CD4-positive, alpha-beta T cell treated with Interferon gamma for 1 hour (primary cell): ENCODE data around the gene C22orf39.

Experiments used
- DNase-seq: peaks from one replicate; pipeline ENCODE4 v3.0.0-alpha.2; 2020

Gene C22orf39

GRCh38 chr22:19424186-19424500 lies 23.4 kb downstream of the C22orf39 start:
- no peak for DNase-seq

- DNase-seq: no peak
Measured at GRCh38 chr22:19422440-19423301, 24.8 kb downstream of the C22orf39 start.

GRCh38 chr22:19420321-19420720 lies 27.2 kb downstream of the C22orf39 start:
- no peak for DNase-seq

GRCh38 chr22:19419464-19420178 lies 27.9 kb downstream of the C22orf39 start:
- peak; percentile 48 for DNase-seq

- DNase-seq: peak; percentile 28
Measured at GRCh38 chr22:19419086-19419463, 28.4 kb downstream of the C22orf39 start.

GRCh38 chr22:19412923-19413322 lies 34.6 kb downstream of the C22orf39 start:
- DNase-seq: no peak

- DNase-seq: no peak
Measured at GRCh38 chr22:19412478-19412877, 35.0 kb downstream of the C22orf39 start.

GRCh38 chr22:19411690-19412045 lies 35.8 kb downstream of the C22orf39 start:
- DNase-seq: no peak

- no peak for DNase-seq
Measured at GRCh38 chr22:19410941-19411689, 36.4 kb downstream of the C22orf39 start.

- DNase-seq: no peak
Measured at GRCh38 chr22:19407649-19408606, 39.6 kb downstream of the C22orf39 start.

- DNase-seq: no peak
Measured at GRCh38 chr22:19406846-19407245, 40.7 kb downstream of the C22orf39 start.

GRCh38 chr22:19406281-19406811 lies 41.2 kb downstream of the C22orf39 start:
- DNase-seq: no peak

- DNase-seq: no peak
Measured at GRCh38 chr22:19405652-19406051, 41.9 kb downstream of the C22orf39 start.

- DNase-seq: no peak
Measured at GRCh38 chr22:19405133-19405532, 42.4 kb downstream of the C22orf39 start.

- DNase-seq: no peak
Measured at GRCh38 chr22:19404676-19405075, 42.8 kb downstream of the C22orf39 start.

- no peak for DNase-seq
Measured at GRCh38 chr22:19402642-19403191, 44.8 kb downstream of the C22orf39 start.

GRCh38 chr22:19401483-19401882 lies 46.0 kb downstream of the C22orf39 start:
- DNase-seq: no peak

- DNase-seq: no peak
Measured at GRCh38 chr22:19400881-19401280, 46.6 kb downstream of the C22orf39 start.

- no peak for DNase-seq
Measured at GRCh38 chr22:19398652-19399051, 48.9 kb downstream of the C22orf39 start.

GRCh38 chr22:19398206-19398605 lies 49.3 kb downstream of the C22orf39 start:
- no peak for DNase-seq

- DNase-seq: no peak
Measured at GRCh38 chr22:19397734-19398104, 49.8 kb downstream of the C22orf39 start.
